Cardiac septum (tissue), 1 donor: ENCODE measurements around the gene KRTAP1-3. TPM values are rescaled to one million over a fixed set of nuclear protein-coding genes. Genes with fewer than 3 reads are reported as not detected.
"Not testable (repeated sequence)": the region's sequence is repeated elsewhere in the genome, so short reads cannot be mapped to it uniquely, and the experiment has no call there.

ENCODE experiments used
- DNase-seq: peaks from one replicate; pipeline ENCODE4 v3.0.0-alpha.2; 2020; ENCODE audit warnings: low spot score
- intact Hi-C: fragments of 100-400 bp; cut with DNase I; formaldehyde crosslinking; loops from one replicate; pipeline ENCODE4 v1.14.0; 2022
- total RNA-seq: library from RNA; stranded (reverse); fragmentation: NEBNext Ultra II Directional; extraction: Animal tissue kit (Norgen Biotek cat#: 25700); gene quantifications from one replicate; pipeline ENCODE4 v1.2.1, GENCODE V29; 2021
- donor health status: DM: no; HTN: no; CAD: no.

The KRTAP1-3 gene
- total RNA-seq, 1 donor from 2014 or later, result not detected

DNA sequence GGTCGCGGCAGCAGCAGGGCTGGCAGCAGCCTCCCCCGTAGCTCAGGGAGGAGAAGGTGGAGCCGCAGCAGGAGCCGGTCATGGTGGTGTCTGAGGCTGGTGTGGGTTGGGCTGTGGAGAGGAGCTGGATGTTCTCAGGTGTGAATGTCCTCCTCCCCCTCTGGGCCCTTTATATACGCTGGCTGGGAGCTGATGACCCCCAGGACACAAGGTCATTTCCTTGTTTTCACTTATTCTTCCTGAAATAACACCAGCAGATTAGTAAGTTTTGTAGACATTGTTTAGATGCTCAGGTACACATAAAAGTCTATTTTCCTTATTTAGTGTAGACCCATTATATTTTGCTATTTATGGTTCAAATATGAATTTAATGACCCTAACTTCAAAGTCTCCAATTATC lies 20.5 kb upstream of the KRTAP1-3 start, which contains the start of gene KRTAP2-2:
Gene KRTAP2-2 (minus strand): TSS at position 101 of the 400 bp plus-strand sequence. CDS start 19 bp downstream, at position 82.
- intact Hi-C loops, DNase-seq: not testable (repeated sequence)

DNA sequence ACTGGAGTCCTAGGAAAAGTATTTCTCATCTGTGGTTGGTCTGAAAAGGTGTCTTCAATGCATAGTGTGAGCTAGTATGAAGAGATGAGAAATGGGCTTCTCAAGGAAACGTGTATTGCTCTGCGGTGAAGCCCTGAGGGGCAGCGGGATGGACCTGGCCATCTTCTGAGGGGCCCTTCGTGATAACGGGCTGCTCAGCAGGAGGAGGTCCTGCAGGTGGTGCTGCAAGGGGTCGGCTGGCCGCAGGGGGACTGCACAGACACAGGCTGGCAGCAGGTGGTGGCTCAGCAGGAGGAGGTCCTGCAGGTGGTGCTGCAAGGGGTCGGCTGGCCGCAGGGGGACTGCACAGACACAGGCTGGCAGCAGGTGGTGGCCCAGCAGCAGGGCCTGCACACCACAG lies 19.9 kb upstream of the KRTAP1-3 start:
- intact Hi-C loops, DNase-seq: not testable (repeated sequence)

DNA sequence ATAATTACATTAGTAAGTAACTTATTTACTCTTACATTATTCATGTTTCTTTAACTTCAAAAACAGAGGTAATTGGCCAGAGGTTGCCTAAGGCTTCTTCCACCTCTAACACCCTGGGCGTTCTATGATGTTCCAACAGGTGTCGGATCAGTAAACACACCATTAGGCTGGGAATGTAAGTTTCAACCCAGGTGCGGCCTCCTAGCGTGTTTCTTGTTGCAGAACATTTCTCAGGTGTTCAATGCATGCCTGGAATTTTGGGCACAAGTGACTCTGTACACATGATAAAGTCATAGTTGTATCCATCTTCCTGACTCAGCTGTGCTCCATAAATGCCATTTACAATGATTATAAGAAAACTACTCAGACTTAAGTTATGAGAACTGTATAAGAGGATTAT lies 19.4 kb upstream of the KRTAP1-3 start:
- intact Hi-C loops, result no loop called here
- no peak for DNase-seq

DNA sequence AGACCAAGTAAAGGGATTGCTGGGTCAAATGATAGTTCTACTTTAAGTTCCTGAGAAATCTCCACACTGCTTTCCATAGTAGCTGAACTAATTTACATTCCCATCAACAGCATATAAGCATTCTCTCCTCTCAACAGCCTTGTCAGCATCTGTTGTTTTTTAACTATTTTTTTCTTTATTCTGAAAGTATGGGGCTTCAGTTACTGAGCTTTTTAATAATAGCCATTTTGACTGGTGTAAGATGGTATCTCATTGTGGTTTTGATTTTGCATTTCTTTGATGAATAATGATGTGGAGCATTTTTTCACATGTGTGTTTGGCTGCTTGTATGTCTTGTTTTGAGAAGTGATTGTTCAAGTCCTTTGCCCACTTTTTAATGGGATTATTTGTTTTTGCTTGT lies 17.9 kb upstream of the KRTAP1-3 start:
- no peak for DNase-seq
- intact Hi-C loops, result no loop called here

DNA sequence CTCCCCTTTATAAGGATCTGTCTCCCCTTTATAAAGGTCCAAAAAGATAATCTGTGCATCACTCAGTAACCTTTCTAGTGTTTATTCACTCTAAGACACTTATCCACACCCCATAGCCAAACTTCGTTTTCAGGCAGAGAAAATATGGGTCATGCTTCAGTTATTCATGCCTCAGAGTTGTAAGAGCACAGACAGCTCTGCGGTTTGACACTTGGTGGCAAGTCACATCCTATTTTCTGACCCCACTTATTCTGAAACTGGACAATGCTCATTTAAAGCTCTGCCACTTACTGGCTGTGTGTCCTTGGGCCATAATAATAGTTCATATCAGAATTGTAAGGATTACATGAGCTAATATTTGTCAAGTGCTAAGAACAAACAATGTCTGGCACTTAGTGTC lies 14.4 kb upstream of the KRTAP1-3 start:
- no peak for DNase-seq
- intact Hi-C loops, result no loop called here

DNA sequence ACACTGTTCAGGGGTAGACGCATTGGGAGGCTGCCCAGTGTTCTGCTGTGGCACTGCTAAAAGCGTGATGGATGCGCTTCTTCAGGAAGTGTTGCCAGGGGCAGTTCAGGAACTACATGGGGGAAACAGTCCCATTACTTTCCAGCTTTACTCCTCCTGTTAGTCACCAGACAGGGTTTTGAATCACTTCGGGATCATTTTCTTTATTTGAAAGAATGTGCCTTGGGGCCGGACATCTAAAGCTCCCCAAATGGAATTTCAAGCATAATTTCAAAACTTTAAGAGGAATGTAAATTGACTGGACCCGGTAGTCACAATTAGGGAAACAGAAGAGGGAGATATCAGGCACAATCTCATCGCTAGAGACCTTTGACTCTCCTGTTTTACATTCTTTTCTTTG lies 13.8 kb upstream of the KRTAP1-3 start:
- no peak for DNase-seq
- intact Hi-C loops, result no loop called here

DNA sequence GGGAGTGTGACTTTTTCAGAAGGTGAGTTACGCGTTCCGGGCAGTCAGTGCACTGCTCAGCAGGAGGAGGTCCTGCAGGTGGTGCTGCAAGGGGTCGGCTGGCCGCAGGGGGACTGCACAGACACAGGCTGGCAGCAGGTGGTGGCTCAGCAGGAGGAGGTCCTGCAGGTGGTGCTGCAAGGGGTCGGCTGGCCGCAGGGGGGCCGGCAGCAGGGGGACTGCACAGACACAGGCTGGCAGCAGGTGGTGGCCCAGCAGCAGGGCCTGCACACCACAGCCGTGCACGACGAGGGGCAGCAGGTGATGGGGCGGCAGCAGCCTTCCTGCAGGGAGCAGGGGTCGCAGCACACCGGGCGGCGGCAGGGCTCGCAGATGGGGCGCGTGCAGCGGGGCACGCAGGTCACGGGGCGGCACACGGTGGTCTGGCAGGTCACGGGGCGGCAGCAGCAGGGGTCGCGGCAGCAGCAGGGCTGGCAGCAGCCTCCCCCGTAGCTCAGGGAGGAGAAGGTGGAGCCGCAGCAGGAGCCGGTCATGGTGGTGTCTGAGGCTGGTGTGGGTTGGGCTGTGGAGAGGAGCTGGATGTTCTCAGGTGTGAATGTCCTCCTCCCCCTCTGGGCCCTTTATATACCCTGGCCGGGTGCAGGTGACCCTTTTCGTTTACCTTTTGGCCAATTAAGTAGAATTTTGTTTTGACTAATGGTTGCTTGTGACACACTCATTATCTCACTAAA lies 12.2 kb upstream of the KRTAP1-3 start, which contains the start of gene KRTAP2-1:
Gene KRTAP2-1 (minus strand): TSS at position 582 of the 731 bp plus-strand sequence. CDS start 49 bp downstream, at position 533.
- intact Hi-C loops, result not testable (repeated sequence)

DNA sequence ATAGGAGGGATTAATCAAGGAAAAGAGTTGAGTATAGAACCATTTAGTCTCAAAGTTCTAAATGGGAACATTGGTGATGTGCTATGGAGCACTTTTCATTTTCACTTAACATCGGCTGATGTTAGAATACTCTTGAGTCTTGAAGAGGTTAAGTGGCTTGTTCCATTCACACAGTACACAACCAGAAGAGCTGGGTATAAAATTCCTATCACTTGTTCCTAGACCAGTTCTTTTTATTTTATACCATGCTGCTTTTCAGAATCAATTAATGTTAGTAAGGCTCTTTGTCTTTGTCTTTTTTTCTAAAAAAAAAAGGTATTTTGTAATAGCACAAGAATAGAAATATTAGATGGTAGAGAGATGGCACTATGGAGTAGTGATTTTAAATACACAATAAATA lies 8.3 kb upstream of the KRTAP1-3 start:
- no peak for DNase-seq
- intact Hi-C loops, result no loop called here

More for the DNA sequence above, 12.2 kb upstream of the KRTAP1-3 start, which contains the start of gene KRTAP2-1:
- DNase-seq, result not testable (repeated sequence)

DNA sequence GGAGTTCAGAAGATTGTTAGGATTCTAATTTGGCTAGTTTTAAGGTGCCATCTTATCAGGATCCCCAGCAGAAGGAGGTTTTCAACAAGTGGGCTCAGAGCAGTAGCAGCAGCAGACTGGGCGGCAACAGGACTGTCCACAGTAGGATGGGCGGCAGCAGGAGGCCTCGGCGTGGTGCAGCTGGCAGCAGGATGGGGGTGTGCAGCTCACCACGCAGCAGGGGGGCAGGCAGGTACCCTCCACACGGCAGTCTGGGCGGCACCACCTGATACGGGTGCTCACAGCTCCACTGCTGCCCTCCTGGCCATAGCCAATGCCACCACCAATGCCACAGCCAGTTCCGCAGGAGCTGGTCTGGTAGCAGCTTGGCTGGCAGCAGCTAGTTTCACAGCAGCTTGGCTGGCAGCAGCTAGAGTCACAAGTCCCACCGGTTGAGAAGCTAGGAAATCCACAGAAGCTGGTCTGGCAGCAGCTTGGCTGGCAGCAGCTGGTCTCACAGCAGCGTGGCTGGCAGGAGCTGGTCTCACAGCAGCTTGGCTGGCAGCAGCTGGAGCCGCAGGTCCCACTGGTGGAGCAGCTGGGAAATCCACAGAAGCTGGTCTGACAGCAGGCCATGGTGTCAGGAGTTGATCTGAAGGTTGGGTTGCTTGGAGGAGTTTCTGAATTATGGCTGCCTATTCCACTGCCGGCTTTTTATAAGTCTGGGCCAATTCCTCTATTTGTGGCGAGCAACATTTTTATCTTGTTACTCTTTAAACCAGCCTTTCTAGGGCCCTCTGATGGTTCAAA lies 6.3 kb upstream of the KRTAP1-3 start, which contains the start of gene KRTAP1-1:
Gene KRTAP1-1 (minus strand): TSS at position 668 of the 789 bp plus-strand sequence. CDS start 53 bp downstream, at position 615.
- intact Hi-C loops, DNase-seq: not testable (repeated sequence)

DNA sequence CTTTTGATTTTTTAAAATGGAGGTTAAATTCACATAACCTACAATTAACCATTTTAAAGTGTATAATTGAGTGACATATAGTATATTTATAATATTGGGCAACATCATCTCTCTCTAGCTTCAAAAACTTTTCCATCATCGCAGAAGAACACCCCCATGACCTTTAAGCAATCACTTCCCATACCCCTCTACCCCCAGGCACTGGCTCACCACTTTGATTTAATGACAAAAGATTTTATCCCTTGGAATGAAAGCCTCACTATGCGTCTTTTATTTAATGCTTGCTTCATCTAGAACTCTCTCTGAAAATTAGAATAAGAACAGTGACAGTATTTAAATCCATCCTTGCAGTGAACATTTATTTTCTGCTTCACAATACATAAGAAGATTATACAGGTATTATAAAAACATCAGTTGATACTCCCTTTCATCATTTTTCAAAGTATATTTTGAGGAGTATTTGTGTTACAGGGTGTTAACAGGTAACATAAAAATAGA lies 3.2 kb upstream of the KRTAP1-3 start:
- intact Hi-C loops, result no loop called here
- DNase-seq, result no peak

DNA sequence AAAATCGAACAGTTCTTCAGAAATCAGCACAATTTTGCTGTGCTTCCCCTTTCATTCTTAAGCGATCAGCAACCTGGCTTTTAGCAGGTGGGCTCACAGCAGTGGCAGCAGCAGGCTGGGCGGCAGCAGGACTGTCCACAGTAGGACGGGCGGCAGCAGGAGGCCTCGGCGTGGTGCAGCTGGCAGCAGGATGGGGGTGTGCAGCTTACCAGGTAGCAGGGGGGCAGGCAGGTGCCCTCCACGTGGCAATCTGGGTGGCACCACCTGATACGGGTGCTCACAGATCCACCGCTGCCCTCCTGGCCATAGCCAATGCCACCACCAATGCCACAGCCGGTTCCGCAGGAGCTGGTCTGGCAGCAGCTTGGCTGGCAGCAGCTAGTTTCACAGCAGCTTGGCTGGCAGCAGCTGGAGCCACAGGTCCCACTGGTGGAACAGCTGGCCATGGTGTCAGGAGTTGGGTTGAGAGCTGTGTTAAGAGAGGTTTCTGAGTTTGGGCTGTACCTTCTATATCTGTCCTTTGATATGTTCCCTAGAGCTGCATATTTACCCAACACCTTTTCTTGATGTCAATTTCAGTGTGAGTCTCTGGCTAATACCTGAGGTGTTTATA lies 4.9 kb downstream of the KRTAP1-3 start, which contains the start of gene KRTAP1-4:
Gene KRTAP1-4 (minus strand): TSS at position 563 of the 613 bp plus-strand sequence. CDS start 117 bp downstream, at position 446.
- intact Hi-C loops, result no loop called here
- DNase-seq, result no peak

DNA sequence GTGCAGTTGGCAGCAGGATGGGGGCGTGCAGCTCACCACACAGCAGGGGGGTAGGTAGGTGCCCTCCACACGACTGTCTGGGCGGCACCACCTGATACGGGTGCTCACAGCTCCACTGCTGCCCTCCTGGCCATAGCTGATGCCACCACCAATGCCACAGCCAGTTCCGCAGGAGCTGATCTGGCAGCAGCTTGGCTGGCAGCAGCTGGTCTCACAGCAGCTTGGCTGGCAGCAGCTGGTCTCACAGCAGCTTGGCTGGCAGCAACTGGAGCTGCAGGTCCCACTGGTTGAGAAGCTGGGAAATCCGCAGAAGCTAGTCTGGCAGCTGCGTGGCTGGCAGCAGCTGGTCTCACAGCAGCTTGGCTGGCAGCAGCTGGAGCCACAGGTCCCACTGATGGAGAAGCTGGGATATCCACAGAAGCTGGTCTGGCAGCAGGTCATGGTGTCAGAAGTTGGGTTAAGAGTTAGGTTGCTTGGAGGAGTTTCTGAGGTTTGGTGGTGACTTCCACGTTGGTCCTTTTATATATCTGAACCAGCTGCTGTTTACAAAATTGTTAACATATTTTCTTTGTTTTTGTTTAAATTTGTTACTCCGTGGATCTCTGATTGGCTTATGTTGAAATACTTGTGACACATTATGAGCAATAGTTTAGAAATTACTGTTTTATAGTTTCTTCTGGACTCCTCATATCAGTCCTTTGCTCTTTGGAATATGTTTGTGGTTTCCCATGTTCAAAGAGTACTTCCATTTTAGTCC lies 7.8 kb downstream of the KRTAP1-3 start, which contains the start of gene KRTAP1-5:
Gene KRTAP1-5 (minus strand): TSS at position 494 of the 757 bp plus-strand sequence. CDS start 53 bp downstream, at position 441.
- no peak for DNase-seq
- intact Hi-C loops, result no loop called here

DNA sequence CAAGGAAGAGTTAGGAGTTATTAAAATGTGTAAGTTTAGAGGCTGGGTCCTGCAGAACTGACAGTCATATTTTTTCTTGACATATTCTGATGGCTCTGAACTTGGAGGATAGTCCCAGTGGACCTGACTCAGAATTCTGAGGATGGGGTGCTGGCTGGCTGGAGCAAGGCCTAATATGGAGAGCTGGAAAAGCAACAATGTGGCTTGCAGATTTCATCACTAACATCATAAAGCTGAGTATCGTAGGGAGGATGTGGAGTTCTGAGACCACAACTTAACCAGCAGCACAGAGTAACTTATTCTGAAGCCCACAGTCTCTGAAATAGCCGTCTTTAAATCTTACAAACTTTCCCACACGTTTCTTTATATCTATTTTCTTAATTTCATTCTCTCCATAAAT lies 10.0 kb downstream of the KRTAP1-3 start:
- no peak for DNase-seq
- intact Hi-C loops, result no loop called here

DNA sequence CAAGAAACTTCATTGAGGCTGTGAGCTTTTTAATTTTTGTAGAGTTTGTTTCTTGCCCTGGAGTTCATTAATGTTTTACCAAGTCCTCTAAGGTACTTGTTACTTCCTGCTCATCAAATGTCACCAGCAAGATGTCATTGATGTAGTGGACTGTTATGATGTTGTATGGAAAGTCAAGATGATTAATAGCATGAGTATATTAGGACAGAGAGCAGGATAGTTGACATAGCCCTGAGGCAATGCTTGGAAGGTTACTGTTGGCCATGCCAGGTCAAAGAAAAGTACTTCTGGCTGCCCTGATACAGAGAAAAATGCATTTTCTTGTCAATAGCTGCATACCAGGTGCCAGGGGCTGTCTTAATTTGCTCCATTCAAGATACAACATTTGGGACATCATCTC lies 14.3 kb downstream of the KRTAP1-3 start:
- intact Hi-C loops, result no loop called here
- no peak for DNase-seq

DNA sequence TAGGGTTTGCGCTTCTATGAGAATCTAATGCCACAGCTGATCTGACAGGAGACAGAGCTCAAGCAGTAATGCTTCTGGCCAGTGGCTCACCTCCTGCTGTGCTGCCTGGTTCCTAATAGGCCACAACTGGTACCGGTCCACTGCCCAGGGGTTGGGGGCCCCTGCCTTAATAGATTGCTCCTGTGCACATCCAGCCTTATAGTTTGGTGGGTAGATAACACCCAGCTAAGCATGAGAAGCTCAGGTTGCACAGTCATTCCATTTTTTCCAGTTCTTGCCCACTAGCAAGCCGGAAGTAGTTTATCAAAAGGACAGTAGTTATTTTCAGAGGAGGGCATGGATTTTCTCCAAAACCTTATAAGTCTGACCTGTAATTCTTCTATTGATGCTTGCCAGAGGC lies 15.3 kb downstream of the KRTAP1-3 start:
- intact Hi-C loops, result no loop called here

DNA sequence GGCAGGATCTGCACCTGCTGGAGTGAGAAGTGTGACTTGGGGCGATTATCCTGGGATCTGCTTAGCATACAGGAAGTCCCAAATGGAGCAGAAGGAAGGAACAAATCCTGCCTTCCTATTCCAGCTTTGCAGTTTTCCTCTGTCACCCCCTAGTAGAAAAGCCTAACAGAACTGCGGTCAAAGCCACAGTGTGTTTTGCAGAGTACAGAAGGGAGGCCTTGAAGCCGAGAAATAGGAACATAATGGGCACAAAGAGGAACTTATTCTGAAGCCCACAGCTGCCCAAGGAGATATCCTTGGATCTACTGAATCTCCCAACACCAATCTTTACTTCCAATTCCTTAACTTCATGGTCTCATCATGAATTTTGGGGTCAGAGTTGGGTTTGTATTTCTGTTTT lies 16.1 kb downstream of the KRTAP1-3 start:
- intact Hi-C loops, result no loop called here
- DNase-seq, result no peak

More for the DNA sequence above, 15.3 kb downstream of the KRTAP1-3 start:
- DNase-seq, result no peak

DNA sequence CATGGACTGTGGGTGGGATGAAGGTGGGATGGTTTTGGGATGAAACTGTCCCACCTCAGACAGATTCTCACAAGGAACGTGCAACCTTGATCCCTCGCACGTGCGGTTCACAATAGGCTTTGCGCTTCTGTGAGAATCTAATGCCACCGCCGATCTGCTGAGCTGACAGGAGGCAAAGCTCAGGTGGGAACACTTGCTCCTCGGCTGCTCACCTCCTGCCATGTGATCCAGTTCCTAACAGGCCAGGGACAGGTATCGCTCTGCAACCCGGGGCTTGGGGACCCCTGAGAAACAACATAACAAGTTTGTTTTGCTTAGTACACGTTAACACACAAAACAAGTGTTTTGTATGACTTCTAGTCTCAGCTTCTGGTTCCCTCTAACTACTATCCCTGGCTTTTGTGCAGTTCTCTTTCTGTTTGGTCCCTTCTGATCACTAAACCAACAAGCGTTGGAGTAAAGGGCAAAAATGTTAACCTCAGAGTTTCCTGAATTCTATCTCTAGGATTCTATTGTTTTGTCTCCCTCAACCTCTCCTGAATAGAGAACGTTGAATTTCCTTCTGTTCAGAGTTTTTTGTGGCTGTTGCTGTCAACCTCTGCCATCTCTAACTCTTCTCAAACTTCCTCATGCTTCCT lies 18.0 kb downstream of the KRTAP1-3 start:
- DNase-seq, result no peak

DNA sequence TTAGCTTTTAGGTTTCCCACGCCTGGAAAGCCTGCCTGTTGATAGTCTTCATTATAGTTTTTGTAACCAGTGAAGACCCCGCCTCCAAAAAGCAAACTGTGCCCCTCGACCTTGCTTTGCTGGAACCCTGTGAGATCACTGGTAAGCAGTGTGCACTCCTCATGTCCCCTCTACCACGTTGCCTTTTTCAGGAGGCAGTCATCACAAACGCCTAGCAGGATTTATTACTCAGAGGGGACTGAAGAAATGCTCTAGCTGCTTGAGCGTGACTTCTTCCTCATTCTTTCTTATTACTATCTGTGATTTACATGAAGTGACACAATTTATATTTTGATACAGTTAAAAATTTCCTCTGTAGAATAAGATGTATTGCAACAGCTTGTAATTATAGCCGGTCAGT lies 19.2 kb downstream of the KRTAP1-3 start:
- intact Hi-C loops, result no loop called here
- DNase-seq, result no peak

More for the DNA sequence above, 18.0 kb downstream of the KRTAP1-3 start:
- intact Hi-C loops, result no loop called here
